ENCODE results near the gene DLK2. TPM values are rescaled to one million over a fixed set of nuclear protein-coding genes. Genes with fewer than 3 reads are reported as not detected.

The DLK2 gene
- total RNA-seq, 2 donors from 2014 or later, result not detected

- no peak for DNase-seq
- Histone ChIP-seq H3K4me1 (ENCODE audit: control insufficient read depth, insufficient read depth, low read length) (no peaks in the 10 kb centered on the region), H3K4me3 (ENCODE audit: low read length) (no peak overlapping the region), H3K9ac (ENCODE audit: extremely low read depth, low read length, poor library complexity, severe bottlenecking) (no peak overlapping the region), H3K9me3 (ENCODE audit: control insufficient read depth, low read length) (no peaks in the 10 kb centered on the region), H3K27me3 (ENCODE audit: control insufficient read depth, insufficient read depth, low read length, poor library complexity, severe bottlenecking) (no peaks in the 10 kb centered on the region), H3K27ac (ENCODE audit: low read depth, low read length) (peak overlapping the region; percentile 88), H3K36me3 (ENCODE audit: control insufficient read depth, insufficient read depth, low read length) (no peaks in the 10 kb centered on the region)
- TF ChIP-seq, protein P1, sequence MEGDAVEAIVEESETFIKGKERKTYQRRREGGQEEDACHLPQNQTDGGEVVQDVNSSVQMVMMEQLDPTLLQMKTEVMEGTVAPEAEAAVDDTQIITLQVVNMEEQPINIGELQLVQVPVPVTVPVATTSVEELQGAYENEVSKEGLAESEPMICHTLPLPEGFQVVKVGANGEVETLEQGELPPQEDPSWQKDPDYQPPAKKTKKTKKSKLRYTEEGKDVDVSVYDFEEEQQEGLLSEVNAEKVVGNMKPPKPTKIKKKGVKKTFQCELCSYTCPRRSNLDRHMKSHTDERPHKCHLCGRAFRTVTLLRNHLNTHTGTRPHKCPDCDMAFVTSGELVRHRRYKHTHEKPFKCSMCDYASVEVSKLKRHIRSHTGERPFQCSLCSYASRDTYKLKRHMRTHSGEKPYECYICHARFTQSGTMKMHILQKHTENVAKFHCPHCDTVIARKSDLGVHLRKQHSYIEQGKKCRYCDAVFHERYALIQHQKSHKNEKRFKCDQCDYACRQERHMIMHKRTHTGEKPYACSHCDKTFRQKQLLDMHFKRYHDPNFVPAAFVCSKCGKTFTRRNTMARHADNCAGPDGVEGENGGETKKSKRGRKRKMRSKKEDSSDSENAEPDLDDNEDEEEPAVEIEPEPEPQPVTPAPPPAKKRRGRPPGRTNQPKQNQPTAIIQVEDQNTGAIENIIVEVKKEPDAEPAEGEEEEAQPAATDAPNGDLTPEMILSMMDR (conservative IDR thresholded peaks at IDR 0.05), result no peak
- 86% methylated on average over 3 to 4 of the region's 4 CpGs for WGBS, 2 experiments (ENCODE audit: insufficient coverage in 1 of 2, insufficient read length in 1 of 2)
- Mint-ChIP-seq H3K36me3 (ENCODE audit: low read depth) (peaks cover 6% of the 10 kb centered on the region), H3K4me1 (peaks cover 9% of the 10 kb centered on the region), H3K27me3 (ENCODE audit: insufficient read depth) (no peaks in the 10 kb centered on the region), H3K9me3 (no peaks in the 10 kb centered on the region), H3K27ac (peak overlapping the region; percentile 40), H3K4me3 (no peak overlapping the region)
Measured at GRCh38 chr6:43488667-43489276, 33.4 kb upstream of the DLK2 start.

GRCh38 chr6:43481591-43482236 lies 26.4 kb upstream of the DLK2 start:
- peaks cover 37% of the 10 kb centered on the region for H3K4me1 Mint-ChIP-seq
- H3K4me1 ChIP-seq (ENCODE audit: control insufficient read depth, insufficient read depth, low read length), result peaks cover 5% of the 10 kb centered on the region
- H3K27ac ChIP-seq (ENCODE audit: low read depth, low read length), result no peak overlapping the region
- H3K27me3 Mint-ChIP-seq (ENCODE audit: insufficient read depth), result no peaks in the 10 kb centered on the region
- no peak overlapping the region for H3K4me3 ChIP-seq (ENCODE audit: low read length)
- no peak overlapping the region for H3K27ac Mint-ChIP-seq
- H3K36me3 ChIP-seq (ENCODE audit: control insufficient read depth, insufficient read depth, low read length), result peaks cover 17% of the 10 kb centered on the region
- H3K9ac ChIP-seq (ENCODE audit: extremely low read depth, low read length, poor library complexity, severe bottlenecking), result no peak overlapping the region
- no peak for DNase-seq
- H3K9me3 Mint-ChIP-seq, result no peaks in the 10 kb centered on the region
- H3K36me3 Mint-ChIP-seq (ENCODE audit: low read depth), result peaks cover 9% of the 10 kb centered on the region
- H3K27me3 ChIP-seq (ENCODE audit: control insufficient read depth, insufficient read depth, low read length, poor library complexity, severe bottlenecking), result no peaks in the 10 kb centered on the region
- H3K9me3 ChIP-seq (ENCODE audit: control insufficient read depth, low read length), result no peaks in the 10 kb centered on the region
- H3K4me3 Mint-ChIP-seq, result no peak overlapping the region
- TF ChIP-seq, protein P1 (conservative IDR thresholded peaks at IDR 0.05), result no peak
- 95 to 97% methylated on average over 8 to 11 of the region's 11 CpGs for WGBS, 2 experiments (ENCODE audit: insufficient coverage in 1 of 2, insufficient read length in 1 of 2)

GRCh38 chr6:43481075-43481474 lies 25.7 kb upstream of the DLK2 start:
- DNase-seq, result no peak
- Histone ChIP-seq H3K27me3 (ENCODE audit: control insufficient read depth, insufficient read depth, low read length, poor library complexity, severe bottlenecking) (no peaks in the 10 kb centered on the region), H3K4me3 (ENCODE audit: low read length) (no peak overlapping the region), H3K36me3 (ENCODE audit: control insufficient read depth, insufficient read depth, low read length) (peaks cover 17% of the 10 kb centered on the region), H3K4me1 (ENCODE audit: control insufficient read depth, insufficient read depth, low read length) (peaks cover 5% of the 10 kb centered on the region), H3K9me3 (ENCODE audit: control insufficient read depth, low read length) (no peaks in the 10 kb centered on the region), H3K9ac (ENCODE audit: extremely low read depth, low read length, poor library complexity, severe bottlenecking) (no peak overlapping the region), H3K27ac (ENCODE audit: low read depth, low read length) (no peak overlapping the region)
- Mint-ChIP-seq H3K9me3 (no peaks in the 10 kb centered on the region), H3K27ac (no peak overlapping the region), H3K36me3 (ENCODE audit: low read depth) (peaks cover 9% of the 10 kb centered on the region), H3K4me3 (no peak overlapping the region), H3K27me3 (ENCODE audit: insufficient read depth) (no peaks in the 10 kb centered on the region), H3K4me1 (peaks cover 37% of the 10 kb centered on the region)
- TF ChIP-seq, protein P1 (conservative IDR thresholded peaks at IDR 0.05), result no peak
- WGBS, 2 experiments (ENCODE audit: insufficient coverage in 1 of 2, insufficient read length in 1 of 2), result 90% methylated on average over 1 of the region's 2 CpGs; no CpG with 5 or more reads in 1 of the 2 experiments
